K562 (cell line): ENCODE results near the gene HOXB1. TPM values are rescaled to one million over a fixed set of nuclear protein-coding genes. Genes with fewer than 3 reads are reported as not detected.

Experiments
- ATAC-seq: fragments of 200-7000 bp; cut with Tn5 transposase; 3 replicates; pipeline ENCODE4 v1.9.1; 2020; ENCODE audit warnings: moderate library complexity
- BruUV-seq: library from RNA; stranded (reverse); fragments of 400-500 nt; replicated peaks from 2 replicates; lab custom pipeline; 2021; lab: Mats Ljungman, UMichigan
- CTCF ChIA-PET: fragments of 300-600 bp; formaldehyde crosslinking; extraction: SDS; loops from one replicate; lab custom pipeline; 2021; ENCODE audit warnings: low intra/inter-chr PET ratio; lab: Yijun Ruan, JAX
- POLR2A ChIA-PET: fragments of 300-600, 350-650 bp; sonication (Branson Sonifier 250); formaldehyde crosslinking; extraction: SDS; loops from one replicate; lab custom pipeline; 2021; ENCODE audit warnings: antibody characterized with exemption, inconsistent platforms; lab: Yijun Ruan, JAX
- DNase-seq, 4 experiments: peaks; one replicate each; pipeline versions ENCODE4 v3.0.0 to v3.0.0-alpha.2; 2011 to 2018; ENCODE audit warnings: low spot score in 3 of 4, mixed read lengths in 3 of 4; ENCODE audit errors: extremely low read depth in 1 of 4
- FAIRE-seq: peaks from 2 replicates; lab custom pipeline; 2011; peaks lifted over from hg19 to GRCh38; lab: Jason Lieb, UNC
- H2AFZ ChIP-seq: 2 replicates; pipeline ENCODE4 v1.6.0; 2011; ENCODE audit warnings: low read depth, low read length, control low read depth, inconsistent platforms
- H3K27ac ChIP-seq: fragments of 200-600 bp; 3 replicates; pipeline ENCODE4 v1.8.0; 2011; ENCODE audit warnings: low read depth, mild to moderate bottlenecking, control low read depth, inconsistent platforms, low read length, moderate library complexity, mixed read lengths; ENCODE audit errors: extremely low read depth
- H3K27me3 ChIP-seq, 2 experiments: fragments of 300-600 bp in 1 of 2; 2 replicates in 1 of 2; 3 replicates in 1 of 2; pipeline versions ENCODE4 v1.6.0 to v1.8.0; 2011; ENCODE audit warnings: inconsistent platforms in 2 of 2, low read length in 2 of 2, mild to moderate bottlenecking in 1 of 2, mixed read lengths in 1 of 2, moderate library complexity in 1 of 2; ENCODE audit not compliant: control insufficient read depth in 2 of 2, insufficient read depth in 2 of 2
- H3K36me3 ChIP-seq: fragments of 300-600 bp; 3 replicates; pipeline ENCODE4 v1.8.0; 2011; ENCODE audit warnings: mild to moderate bottlenecking, low read length, inconsistent platforms; ENCODE audit not compliant: control insufficient read depth, insufficient read depth
- H3K4me1 ChIP-seq, 2 experiments: fragments of 200-600 bp in 1 of 2; replicated peaks in 1 of 2; 2 replicates in 1 of 2; 3 replicates in 1 of 2; pipeline versions ENCODE4 v1.5.1 to v1.8.0; 2011; ENCODE audit warnings: inconsistent platforms in 2 of 2, low read length in 2 of 2, mild to moderate bottlenecking in 1 of 2, mixed read lengths in 1 of 2, moderate library complexity in 1 of 2; ENCODE audit not compliant: control insufficient read depth in 2 of 2, insufficient read depth in 2 of 2
- H3K4me2 ChIP-seq: 2 replicates; pipeline ENCODE4 v1.6.1; 2011; ENCODE audit warnings: low read length, control low read depth, inconsistent platforms, mixed read lengths; ENCODE audit not compliant: insufficient read depth
- H3K4me3 ChIP-seq: fragments of 200-600 bp; sonication (generic), shearing (Covaris generic); 2 replicates; pipeline ENCODE4 v1.5.1; 2016; ENCODE audit warnings: control low read depth, inconsistent platforms
- H3K79me2 ChIP-seq: fragments of 200-600 bp; 3 replicates; pipeline ENCODE4 v1.8.0; 2011; ENCODE audit warnings: low read length, inconsistent platforms; ENCODE audit not compliant: control insufficient read depth, insufficient read depth
- H3K9ac ChIP-seq, 2 experiments: 2 replicates each; pipeline versions ENCODE4 v1.6.0 to v1.6.1; 2011; ENCODE audit warnings: low read depth in 2 of 2, low read length in 2 of 2, control low read depth in 1 of 2, inconsistent platforms in 1 of 2, mild to moderate bottlenecking in 1 of 2, mixed read lengths in 1 of 2; ENCODE audit not compliant: insufficient read depth in 1 of 2
- H3K9me1 ChIP-seq: one replicate; pipeline ENCODE4 v1.6.0; 2011; ENCODE audit warnings: inconsistent platforms, mild to moderate bottlenecking, low read length, moderate library complexity; ENCODE audit not compliant: control insufficient read depth, insufficient read depth
- H3K9me3 ChIP-seq: replicated peaks from 2 replicates; pipeline ENCODE4 v1.5.1; 2011; ENCODE audit warnings: low read depth, low read length, inconsistent platforms; ENCODE audit not compliant: control insufficient read depth, insufficient read depth
- H4K20me1 ChIP-seq: replicated peaks from 2 replicates; pipeline ENCODE4 v1.6.1; 2011; ENCODE audit warnings: low read length, inconsistent platforms, mixed read lengths; ENCODE audit not compliant: control insufficient read depth, insufficient read depth
- ARNT ChIP-seq, 2 experiments: fragments of 450-650 bp; IDR thresholded peaks; 2 replicates each; pipeline ENCODE4 v1.6.1; 2016; ENCODE audit warnings: mild to moderate bottlenecking in 1 of 2
- C11orf30 ChIP-seq: fragments of 450-650 bp; IDR thresholded peaks from 2 replicates; pipeline ENCODE4 v1.6.1; 2016; ENCODE audit warnings: low read depth, mild to moderate bottlenecking
- CEBPB ChIP-seq: fragments of 450-650 bp; IDR thresholded peaks from 2 replicates; pipeline ENCODE4 v1.6.1; 2016; ENCODE audit warnings: missing genetic modification characterization, missing compliant biosample characterization
- FOXA1 ChIP-seq: fragments of 450-650 bp; IDR thresholded peaks from 2 replicates; pipeline ENCODE4 v1.6.1; 2016; ENCODE audit warnings: mild to moderate bottlenecking, borderline replicate concordance
- MYC ChIP-seq, 2 experiments: fragments of 250-450 bp in 1 of 2; sonication (Bioruptor Pico) in 1 of 2; IDR thresholded peaks; 2 replicates each; pipeline versions ENCODE4 v1.5.1 to v1.6.1; 2012 to 2021; ENCODE audit warnings: low read depth in 2 of 2, borderline replicate concordance in 1 of 2, improper control_type of control experiment in 1 of 2, low read length in 1 of 2, mild to moderate bottlenecking in 1 of 2, moderate library complexity in 1 of 2
- NCOR1 ChIP-seq: fragments of 450-650 bp; IDR thresholded peaks from 2 replicates; pipeline ENCODE4 v1.6.1; 2016; ENCODE audit warnings: mild to moderate bottlenecking, moderate library complexity
- RAD21 ChIP-seq, 2 experiments: fragments of 250-450 bp in 1 of 2; fragments of 450-650 bp in 1 of 2; sonication (Bioruptor Pico) in 1 of 2; formaldehyde crosslinking in 1 of 2; IDR thresholded peaks in 1 of 2; conservative IDR thresholded peaks in 1 of 2; 2 replicates each; pipeline versions ENCODE4 v1.4.0 to v1.8.0; 2020 to 2022; ENCODE audit warnings: mild to moderate bottlenecking in 2 of 2, moderate library complexity in 1 of 2
- SMARCE1 ChIP-seq: fragments of 450-650 bp; IDR thresholded peaks from 2 replicates; pipeline ENCODE4 v1.7.1; 2016; ENCODE audit warnings: mild to moderate bottlenecking
- ZNF263 ChIP-seq: sonication (generic); formaldehyde crosslinking; IDR thresholded peaks from 2 replicates; pipeline ENCODE4 v1.8.0; 2022; ENCODE audit warnings: mild to moderate bottlenecking, missing genetic modification reagents, borderline replicate concordance
- ZNF707 ChIP-seq: fragments of 250-450 bp; sonication (Bioruptor Pico); conservative IDR thresholded peaks from 2 replicates; pipeline ENCODE4 v1.8.0; 2022; ENCODE audit warnings: inconsistent platforms, mild to moderate bottlenecking, moderate library complexity
- ZNF75A ChIP-seq: fragments of 450-650 bp; formaldehyde crosslinking; IDR thresholded peaks from 2 replicates; pipeline ENCODE4 v1.4.0; 2020; ENCODE audit warnings: mild to moderate bottlenecking
- WGBS: fragments of 100-300 bp; shearing (Covaris generic); methylation state at CpG from one replicate; pipeline ENCODE4 v1.1.6; 2016; ENCODE audit warnings: low coverage, mixed read lengths; ENCODE audit not compliant: insufficient coverage; ENCODE audit errors: missing lambda C conversion rate; 5-methylcytosine and 5-hydroxymethylcytosine counted together
- in situ Hi-C: fragments of 300-500 bp; cut with MboI; formaldehyde crosslinking; loops from 4 replicates; pipeline ENCODE4 v1.15.0; 2018; ENCODE audit warnings: inconsistent platforms, mixed read lengths
- intact Hi-C: fragments of 100-400 bp; cut with micrococcal nuclease; formaldehyde crosslinking; loops from 2 replicates; pipeline ENCODE4 v1.14.2; 2022
- polyA plus RNA-seq, 8 experiments: library from polyadenylated mRNA; depleted of rRNA in 4 of 8; stranded (reverse) in 5 of 8; unstranded in 3 of 8; fragments of >200 nt; fragmentation: Nextera tagmentation in 2 of 8; fragmentation: Illumina TruSeq in 1 of 8; extraction: Ambion mirVana in 2 of 8; extraction: Trizol in 1 of 8; gene quantifications; 2 replicates each; pipeline versions ENCODE4 v1.2.1 to v1.2.3, GENCODE V29; 2011 to 2014; ENCODE audit warnings: inconsistent platforms in 1 of 8, missing spikeins in 1 of 8
- total RNA-seq, 7 experiments: library from RNA; depleted of rRNA in 6 of 7; stranded (reverse); fragments of >200 nt in 6 of 7; fragmentation: Illumina TruSeq in 2 of 7; extraction: Trizol in 2 of 7; gene quantifications; 2 replicates each; pipeline versions ENCODE4 v1.2.1 to v1.2.3, GENCODE V29; 2011 to 2021; ENCODE audit warnings: low replicate concordance in 1 of 7
- TF ChIP-seq, protein P1 (sequence below), 2 experiments: fragments of 450-650 bp in 1 of 2; IDR thresholded peaks; 2 replicates each; pipeline ENCODE4 v1.6.1; 2011 to 2017; ENCODE audit warnings: low read depth in 2 of 2, antibody characterized with exemption in 1 of 2, borderline replicate concordance in 1 of 2, low read length in 1 of 2, mild to moderate bottlenecking in 1 of 2, mixed read lengths in 1 of 2; ENCODE audit not compliant: control insufficient read depth in 1 of 2
- TF ChIP-seq, protein P2 (sequence below): fragments of 250-450 bp; sonication (Bioruptor Pico); IDR thresholded peaks from 2 replicates; pipeline ENCODE4 v1.8.0; 2022; ENCODE audit warnings: moderate library complexity, mild to moderate bottlenecking, inconsistent platforms

The HOXB1 gene
- total and polyA plus RNA-seq, 9 of the 15 experiments (the other 6 are each of a cell fraction or from before 2014, with no cell fraction given): 0.04 TPM; not detected in 8

GRCh38 chr17:48498164-48498850 is 32.5 kb downstream of the HOXB1 start:
- FAIRE-seq (no peak), ATAC-seq (no peak), DNase-seq (no peak)
- Histone ChIP-seq H3K4me2 (no peak overlapping the region), H3K9me1 (no peaks in the 10 kb centered on the region), H3K9me3 (no peaks in the 10 kb centered on the region), H3K36me3 (no peaks in the 10 kb centered on the region), H3K9ac (no peak overlapping the region), H3K27ac (no peak overlapping the region), H3K4me3 (no peak overlapping the region), H2AFZ (peak overlapping the region; percentile 2; the same call in 1 of the 2 replicates), H3K79me2 (no peaks in the 10 kb centered on the region), H3K4me1 (peaks cover 15 to 31% of the 10 kb centered on the region in 2 experiments; a peak in 4 of 5 replicates), H3K27me3 (no peaks in the 10 kb centered on the region), H4K20me1 (no peaks in the 10 kb centered on the region)
- intact Hi-C loops (no loop called here), in situ Hi-C loops (no loop called here)
- 50% methylated on average over 6 of the region's 6 CpGs for WGBS
- POLR2A ChIA-PET: no interaction called here
- no TSS peak for BruUV-seq
- CTCF ChIA-PET: no interaction called here
- TF ChIP-seq, protein P1, sequence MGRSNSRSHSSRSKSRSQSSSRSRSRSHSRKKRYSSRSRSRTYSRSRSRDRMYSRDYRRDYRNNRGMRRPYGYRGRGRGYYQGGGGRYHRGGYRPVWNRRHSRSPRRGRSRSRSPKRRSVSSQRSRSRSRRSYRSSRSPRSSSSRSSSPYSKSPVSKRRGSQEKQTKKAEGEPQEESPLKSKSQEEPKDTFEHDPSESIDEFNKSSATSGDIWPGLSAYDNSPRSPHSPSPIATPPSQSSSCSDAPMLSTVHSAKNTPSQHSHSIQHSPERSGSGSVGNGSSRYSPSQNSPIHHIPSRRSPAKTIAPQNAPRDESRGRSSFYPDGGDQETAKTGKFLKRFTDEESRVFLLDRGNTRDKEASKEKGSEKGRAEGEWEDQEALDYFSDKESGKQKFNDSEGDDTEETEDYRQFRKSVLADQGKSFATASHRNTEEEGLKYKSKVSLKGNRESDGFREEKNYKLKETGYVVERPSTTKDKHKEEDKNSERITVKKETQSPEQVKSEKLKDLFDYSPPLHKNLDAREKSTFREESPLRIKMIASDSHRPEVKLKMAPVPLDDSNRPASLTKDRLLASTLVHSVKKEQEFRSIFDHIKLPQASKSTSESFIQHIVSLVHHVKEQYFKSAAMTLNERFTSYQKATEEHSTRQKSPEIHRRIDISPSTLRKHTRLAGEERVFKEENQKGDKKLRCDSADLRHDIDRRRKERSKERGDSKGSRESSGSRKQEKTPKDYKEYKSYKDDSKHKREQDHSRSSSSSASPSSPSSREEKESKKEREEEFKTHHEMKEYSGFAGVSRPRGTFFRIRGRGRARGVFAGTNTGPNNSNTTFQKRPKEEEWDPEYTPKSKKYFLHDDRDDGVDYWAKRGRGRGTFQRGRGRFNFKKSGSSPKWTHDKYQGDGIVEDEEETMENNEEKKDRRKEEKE (IDR thresholded peaks at IDR 0.05; ENCODE audit: borderline replicate concordance in 1 of 2, control insufficient read depth in 1 of 2, low read depth in 2 of 2, low read length in 1 of 2): no peak
- TF ChIP-seq ZNF75A (CRISPR knock-in tag) (no peak), ZNF707 (CRISPR knock-in tag) (no peak), RAD21 (CRISPR knock-in tag; conservative IDR thresholded peaks at IDR 0.05 in 1 of 2, IDR thresholded peaks at IDR 0.05 in 1 of 2) (no peak), ARNT (IDR thresholded peaks at IDR 0.05) (no peak), CEBPB (tag) (no peak), NCOR1 (no peak), SMARCE1 (no peak), FOXA1 (no peak), MYC (IDR thresholded peaks at IDR 0.05; ENCODE audit: low read depth, low read length) (no peak), MYC (CRISPR knock-in tag; IDR thresholded peaks at IDR 0.05; ENCODE audit: borderline replicate concordance, low read depth) (no peak), ZNF263 (CRISPR knock-in tag) (no peak), C11orf30 (no peak)
- TF ChIP-seq, protein P2, sequence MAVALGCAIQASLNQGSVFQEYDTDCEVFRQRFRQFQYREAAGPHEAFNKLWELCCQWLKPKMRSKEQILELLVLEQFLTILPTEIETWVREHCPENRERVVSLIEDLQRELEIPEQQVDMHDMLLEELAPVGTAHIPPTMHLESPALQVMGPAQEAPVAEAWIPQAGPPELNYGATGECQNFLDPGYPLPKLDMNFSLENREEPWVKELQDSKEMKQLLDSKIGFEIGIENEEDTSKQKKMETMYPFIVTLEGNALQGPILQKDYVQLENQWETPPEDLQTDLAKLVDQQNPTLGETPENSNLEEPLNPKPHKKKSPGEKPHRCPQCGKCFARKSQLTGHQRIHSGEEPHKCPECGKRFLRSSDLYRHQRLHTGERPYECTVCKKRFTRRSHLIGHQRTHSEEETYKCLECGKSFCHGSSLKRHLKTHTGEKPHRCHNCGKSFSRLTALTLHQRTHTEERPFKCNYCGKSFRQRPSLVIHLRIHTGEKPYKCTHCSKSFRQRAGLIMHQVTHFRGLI (CRISPR knock-in tag): no peak
